DMS114 treated with DMSO at 0.1 percent for 48 hours (cell line): ENCODE data around the gene PRKG1.
"Not testable (repeated sequence)": the region's sequence is repeated elsewhere in the genome, so short reads cannot be mapped to it uniquely, and the experiment has no call there.

Source experiments
- DNase-seq: peaks from one replicate; lab custom pipeline; 2025; ENCODE audit not compliant: unreplicated experiment; lab: John Stamatoyannopoulos, UW

The PRKG1 gene

DNA sequence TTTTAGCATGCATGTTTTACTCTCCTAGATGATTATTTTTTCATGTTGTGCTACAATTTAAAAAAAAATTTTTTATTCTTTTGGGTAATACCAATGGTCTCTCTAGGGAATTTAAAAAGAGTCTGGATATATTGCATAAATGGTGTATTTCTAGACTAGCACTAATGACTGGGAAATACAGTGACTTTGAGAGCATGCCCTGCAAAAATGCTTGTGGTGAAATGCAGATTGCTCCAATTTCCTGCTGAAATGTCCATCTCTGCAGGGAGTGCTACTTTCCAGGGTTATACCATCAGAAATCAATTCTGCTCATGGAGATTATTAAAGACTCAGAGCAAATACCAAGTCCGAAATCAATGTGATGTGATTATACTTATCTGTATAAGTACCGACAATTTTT is 186.1 kb downstream of the PRKG1 start:
- no peak for DNase-seq

DNA sequence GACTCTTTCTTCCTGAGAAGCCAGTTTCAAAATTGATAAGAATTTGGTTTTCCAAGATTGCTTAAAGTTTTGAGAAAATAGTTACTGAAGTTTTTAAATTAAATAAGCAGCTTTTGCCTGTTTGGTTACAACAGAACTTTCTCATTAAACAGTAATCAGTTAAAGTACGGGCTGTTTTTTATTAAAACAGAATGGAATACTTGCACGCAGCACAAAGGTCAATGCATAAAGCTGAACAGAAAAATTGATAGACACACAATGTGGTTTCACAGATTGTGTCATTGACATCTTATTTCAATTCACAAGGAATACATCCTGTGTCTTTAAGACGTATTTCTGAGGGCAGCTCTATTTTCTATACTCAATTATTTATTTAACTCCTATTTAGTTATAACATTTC is 192.2 kb downstream of the PRKG1 start:
- DNase-seq, result no peak

GRCh38 chr10:51267980-51268570 is 193.8 kb downstream of the PRKG1 start:
- not testable (repeated sequence) for DNase-seq

DNA sequence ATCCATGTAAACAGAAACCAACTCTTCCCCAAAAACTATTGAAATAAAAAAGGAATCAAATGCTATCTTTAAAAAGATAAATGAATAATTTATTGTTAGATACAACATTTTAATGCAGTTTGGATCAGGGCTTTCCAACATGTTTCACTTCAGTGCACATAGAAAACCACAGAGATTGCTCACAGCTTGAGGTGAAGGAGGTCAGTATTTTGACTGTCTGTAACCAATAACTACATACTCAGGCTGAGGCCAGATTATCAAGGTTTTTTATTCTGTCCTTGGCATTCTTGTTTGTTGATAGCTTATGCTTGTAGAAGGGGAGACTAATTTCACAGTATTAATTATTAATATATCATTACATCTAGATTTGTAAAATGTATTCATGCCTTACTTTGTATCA is 195.5 kb downstream of the PRKG1 start:
- DNase-seq, result no peak

DNA sequence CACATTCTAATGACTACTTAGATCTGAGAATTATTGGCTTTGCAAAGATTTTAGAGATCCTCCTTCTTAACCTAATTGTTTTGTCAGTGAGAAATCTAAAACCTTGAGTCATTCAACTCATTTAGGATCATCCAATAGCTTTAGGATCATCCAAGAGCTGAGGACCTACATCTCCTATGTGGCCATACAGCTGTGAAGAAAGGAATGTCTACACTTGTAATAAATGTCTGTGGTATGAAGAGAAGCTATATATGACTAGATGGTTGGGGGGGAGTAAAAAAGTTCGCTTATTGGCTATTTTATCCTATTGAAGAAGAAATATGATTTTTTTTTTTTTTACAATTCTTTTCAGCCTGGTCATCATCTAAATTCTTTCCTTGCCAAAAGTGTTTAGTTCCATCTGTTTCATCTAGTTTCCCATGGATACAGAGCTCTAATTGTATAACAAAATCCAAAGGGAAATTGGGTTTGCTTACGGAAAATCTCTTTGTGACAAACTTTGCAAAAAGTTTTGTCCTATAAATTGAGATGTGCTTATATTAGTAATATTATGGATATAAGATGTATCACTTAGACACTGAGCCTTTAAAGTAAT is 196.7 kb downstream of the PRKG1 start:
- DNase-seq, result no peak

DNA sequence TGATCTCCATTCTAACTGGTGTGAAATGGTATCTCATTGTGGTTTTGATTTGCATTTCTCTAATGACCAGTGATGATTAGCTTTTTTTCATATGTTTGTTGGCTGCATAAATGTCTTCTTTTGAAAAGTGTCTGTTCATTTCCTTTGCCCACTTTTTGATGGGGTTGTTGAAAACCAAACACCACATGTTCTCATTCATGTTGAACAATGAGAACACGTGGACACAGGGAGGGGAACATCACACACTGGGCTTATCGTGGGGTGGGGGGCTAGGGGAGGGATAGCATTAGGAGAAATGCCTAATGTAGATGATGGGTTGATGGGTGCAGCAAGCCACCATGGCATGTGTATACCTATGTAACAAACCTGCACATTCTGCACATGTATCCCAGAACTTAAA is 197.8 kb downstream of the PRKG1 start:
- DNase-seq, result not testable (repeated sequence)

DNA sequence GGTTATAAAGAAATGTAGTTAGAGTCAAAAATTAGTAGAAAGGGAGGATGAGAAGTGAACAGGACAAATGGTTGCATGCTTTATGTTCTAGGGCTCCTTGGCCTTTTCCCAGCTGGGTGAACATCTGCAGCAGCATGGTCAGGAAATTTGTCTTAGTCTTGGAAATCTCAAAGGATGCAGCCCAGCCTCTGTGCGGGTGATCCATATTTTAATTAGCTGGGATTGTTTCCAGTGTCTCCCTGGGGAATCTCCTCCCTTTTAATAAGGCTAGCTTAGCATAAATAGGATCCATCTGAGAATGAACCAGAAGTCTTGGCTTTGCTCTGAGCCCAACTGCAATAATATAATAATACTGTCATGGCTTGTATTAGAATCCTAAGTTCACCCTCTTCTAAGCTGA is 198.3 kb downstream of the PRKG1 start:
- no peak for DNase-seq

GRCh38 chr10:51273574-51273973 is 199.3 kb downstream of the PRKG1 start:
- DNase-seq, result no peak

- DNase-seq, result not testable (repeated sequence)
Observed at GRCh38 chr10:51276097-51276496, 201.8 kb downstream of the PRKG1 start.

GRCh38 chr10:51281387-51281786 is 207.1 kb downstream of the PRKG1 start:
- DNase-seq, result not testable (repeated sequence)

DNA sequence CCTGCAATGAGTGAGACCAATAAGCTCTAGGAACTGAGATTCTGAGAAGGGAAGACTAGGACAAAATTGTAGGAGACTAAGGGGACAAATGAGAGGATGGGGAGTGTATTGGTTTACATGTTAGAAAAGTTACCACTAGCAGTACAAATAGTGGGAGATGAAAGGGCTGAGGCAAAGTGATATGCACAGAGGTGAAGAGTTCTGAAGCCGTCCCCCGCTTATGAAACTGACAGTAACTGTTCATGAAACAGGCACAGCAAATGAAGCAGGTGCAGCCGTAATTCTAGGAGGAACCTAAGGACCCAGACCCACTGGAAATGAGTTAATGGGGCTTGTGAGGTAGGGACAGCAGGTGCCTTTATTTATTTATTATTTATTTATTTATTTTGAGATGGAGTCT is 211.3 kb downstream of the PRKG1 start:
- DNase-seq, result no peak

GRCh38 chr10:51288511-51288910 is 214.2 kb downstream of the PRKG1 start:
- no peak for DNase-seq

DNA sequence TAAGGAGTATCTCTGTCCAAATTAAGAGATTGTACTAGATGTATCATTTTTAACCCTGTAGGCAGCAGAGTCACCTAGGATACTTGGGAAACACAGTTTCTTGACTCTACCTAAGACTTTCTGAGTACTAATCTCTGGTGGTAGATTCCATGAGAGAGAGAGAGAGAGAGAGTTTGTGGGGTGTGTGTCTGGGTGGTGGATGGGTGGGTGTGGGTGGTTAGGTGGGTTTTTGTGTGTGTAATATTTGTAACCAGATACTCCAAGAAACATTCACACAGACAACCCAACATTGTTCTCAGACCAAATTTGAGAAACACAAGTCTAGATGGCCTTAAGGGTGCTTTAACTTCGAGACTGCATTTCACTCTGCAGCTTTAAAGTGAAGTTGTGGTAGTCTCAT is 215.2 kb downstream of the PRKG1 start:
- no peak for DNase-seq

GRCh38 chr10:51291961-51292360 is 217.7 kb downstream of the PRKG1 start:
- DNase-seq, result no peak

DNA sequence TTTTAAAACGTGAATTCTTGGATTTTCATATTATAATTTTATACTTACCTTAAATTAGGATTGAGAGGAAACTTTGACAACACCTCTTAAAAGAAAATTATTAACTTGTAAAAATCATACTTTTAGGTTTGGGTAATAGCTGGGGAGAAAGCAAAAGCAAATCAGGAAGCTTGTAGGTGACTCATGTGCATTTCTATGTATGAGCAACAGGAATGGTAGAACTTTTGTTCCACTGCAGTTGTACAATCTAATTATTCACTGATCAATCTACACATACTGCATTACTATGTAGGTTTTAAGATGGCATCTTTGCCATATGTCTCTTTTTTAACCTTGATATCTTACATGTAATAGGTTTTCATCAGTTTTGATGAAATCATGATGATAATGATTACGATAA is 223.2 kb downstream of the PRKG1 start:
- DNase-seq, result no peak

DNA sequence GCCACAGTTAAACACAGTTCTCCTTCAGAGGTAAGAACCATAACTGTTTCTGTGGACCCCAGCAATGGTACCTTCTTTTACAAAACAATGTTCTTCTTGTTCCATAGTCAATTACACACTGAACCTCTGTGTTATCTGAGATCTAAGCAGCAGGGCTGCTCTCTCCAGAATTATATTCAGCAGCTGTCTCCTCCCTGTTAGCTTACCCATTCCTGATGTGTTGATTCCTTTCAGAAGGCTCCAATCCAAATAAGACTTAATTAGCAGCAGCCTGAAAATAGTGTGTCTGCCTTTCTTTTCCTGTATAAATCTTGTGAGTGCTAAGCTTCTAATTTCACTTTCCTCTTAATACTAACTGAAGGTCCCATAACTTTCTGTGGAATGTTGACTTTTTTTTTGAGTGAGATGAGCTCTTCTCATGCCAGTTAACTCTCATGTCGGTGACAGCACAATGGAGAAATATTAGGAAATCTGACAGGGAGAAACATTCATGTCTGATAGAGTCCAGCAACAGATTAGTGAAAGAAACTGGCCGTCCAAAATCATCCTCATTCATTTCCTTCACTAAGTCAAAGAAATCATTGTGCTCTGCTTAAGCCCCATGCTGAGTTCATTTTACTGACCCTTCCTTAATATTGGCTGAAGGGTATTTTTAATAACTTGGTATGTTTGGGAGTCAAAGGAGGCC is 226.5 kb downstream of the PRKG1 start:
- no peak for DNase-seq

DNA sequence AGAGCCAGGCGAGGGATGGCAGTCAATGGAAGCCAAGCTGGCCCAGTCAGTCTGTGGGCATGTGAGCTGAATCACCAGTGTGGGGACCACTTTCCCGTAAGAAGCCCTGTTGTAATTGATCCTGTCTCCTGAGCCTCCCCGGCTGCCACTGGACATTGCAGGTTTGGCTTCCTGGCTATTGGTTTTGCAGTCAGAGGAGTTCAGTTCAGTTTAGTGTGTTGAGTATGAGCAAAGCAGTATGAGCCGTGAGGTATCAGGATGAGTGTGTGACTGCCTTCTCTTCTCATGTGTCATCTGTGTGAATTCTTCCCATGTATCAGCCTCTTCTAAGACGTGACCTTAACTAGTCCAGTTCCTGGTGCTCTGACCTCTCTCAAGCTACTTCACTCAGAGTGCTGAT is 227.4 kb downstream of the PRKG1 start:
- DNase-seq, result no peak

DNA sequence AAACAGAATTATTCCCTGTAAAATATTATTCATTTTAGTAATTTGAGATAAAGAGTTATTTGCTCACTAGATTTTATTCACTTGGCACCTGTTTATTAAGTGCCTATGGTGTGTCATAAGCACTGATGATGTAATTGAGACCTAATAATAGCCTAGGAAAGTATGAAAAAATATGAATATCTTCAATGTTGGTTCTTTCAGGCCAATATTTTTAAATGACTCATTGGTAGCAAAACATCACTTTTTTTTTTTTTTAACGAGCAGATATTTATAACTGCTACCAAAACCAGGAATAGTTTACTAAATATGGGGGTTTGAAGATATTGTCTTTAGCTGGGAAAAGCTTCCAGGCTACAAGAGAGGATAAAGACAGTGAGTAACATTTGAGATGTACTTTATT is 228.0 kb downstream of the PRKG1 start:
- DNase-seq, result no peak

DNA sequence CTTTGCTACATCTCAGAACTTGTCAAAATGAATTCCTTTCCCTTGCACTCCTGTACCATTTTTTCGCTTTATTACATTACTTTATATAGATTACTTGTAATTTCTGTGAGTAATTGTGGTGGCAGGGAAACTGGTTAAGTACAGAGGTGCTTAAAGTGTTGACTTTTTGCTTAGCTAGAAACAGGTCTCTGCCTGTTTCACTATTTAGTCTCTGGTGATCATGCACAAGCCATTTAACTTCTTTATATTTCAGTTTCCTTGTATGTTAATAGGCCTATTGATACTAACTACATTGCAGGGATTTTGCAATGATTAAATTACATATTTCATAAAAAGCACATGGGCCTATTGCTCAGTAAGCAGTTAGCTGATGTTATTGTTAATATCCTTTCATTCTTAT is 233.8 kb downstream of the PRKG1 start:
- no peak for DNase-seq

DNA sequence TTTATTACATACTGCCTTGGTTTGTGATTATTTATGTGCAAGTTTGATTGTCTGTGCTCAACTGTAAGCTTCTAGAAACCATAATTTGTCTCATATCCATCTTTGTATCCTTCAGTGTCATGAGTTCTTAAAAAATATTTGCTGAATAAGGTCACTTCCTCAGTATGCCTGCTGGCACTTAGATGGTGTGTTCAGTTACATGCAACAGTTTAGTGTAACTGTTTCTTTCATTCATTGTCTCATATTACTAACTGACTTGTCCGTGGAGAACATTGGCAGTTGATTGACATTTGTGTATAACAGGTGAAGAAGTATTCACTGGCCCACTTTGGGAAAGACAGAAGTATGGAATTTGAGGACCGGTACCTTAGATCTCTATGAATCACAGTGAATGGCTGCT is 236.9 kb downstream of the PRKG1 start:
- no peak for DNase-seq

GRCh38 chr10:51312817-51313216 is 238.5 kb downstream of the PRKG1 start:
- DNase-seq, result no peak

DNA sequence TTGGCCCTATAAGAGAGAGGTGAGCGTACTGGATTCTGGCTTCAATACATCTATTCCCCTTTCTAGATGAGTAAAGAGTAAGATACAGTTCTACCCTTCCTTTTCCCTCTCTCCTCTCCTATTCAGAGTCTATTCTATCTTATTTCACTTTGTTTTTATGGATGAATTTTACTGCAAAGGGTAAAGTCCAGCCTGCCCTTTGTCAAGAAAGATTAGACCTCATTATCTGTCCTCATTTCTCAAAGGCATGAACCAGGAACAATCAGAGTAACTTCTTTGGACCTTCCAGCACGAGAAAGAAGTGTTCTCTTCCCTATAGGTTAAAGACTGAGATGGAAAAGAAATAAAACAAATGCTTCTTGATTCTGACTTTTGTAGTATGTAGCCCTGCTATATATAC is 239.0 kb downstream of the PRKG1 start:
- no peak for DNase-seq
